GM18907 (cell line): ENCODE measurements around the gene HTR4.

Experiments
- ATAC-seq: cut with Tn5 transposase; IDR thresholded peaks from one replicate; pipeline ENCODE4 v1.9.1; 2021; ENCODE audit warnings: mild to moderate bottlenecking, moderate library complexity; ENCODE audit not compliant: unreplicated experiment

HTR4 gene

GRCh38 chr5:148615644-148616275, 38.6 kb downstream of the HTR4 start:
- ATAC-seq = no peak

GRCh38 chr5:148607406-148607805, 46.9 kb downstream of the HTR4 start:
- no peak for ATAC-seq

- no peak for ATAC-seq
Observed at GRCh38 chr5:148606296-148606695, 48.0 kb downstream of the HTR4 start.

- ATAC-seq = no peak
Observed at GRCh38 chr5:148599187-148599586, 55.1 kb downstream of the HTR4 start.

GRCh38 chr5:148595697-148596096, 58.6 kb downstream of the HTR4 start:
- no peak for ATAC-seq

GRCh38 chr5:148586796-148587195, 67.5 kb downstream of the HTR4 start:
- ATAC-seq = no peak

- ATAC-seq = no peak
Observed at GRCh38 chr5:148585988-148586387, 68.3 kb downstream of the HTR4 start.

- no peak for ATAC-seq
Observed at GRCh38 chr5:148584103-148584502, 70.2 kb downstream of the HTR4 start.

- no peak for ATAC-seq
Observed at GRCh38 chr5:148583421-148583965, 70.8 kb downstream of the HTR4 start.

- ATAC-seq = no peak
Observed at GRCh38 chr5:148574167-148574566, 80.2 kb downstream of the HTR4 start.

- ATAC-seq = no peak
Observed at GRCh38 chr5:148573374-148573773, 81.0 kb downstream of the HTR4 start.

GRCh38 chr5:148569948-148570347, 84.4 kb downstream of the HTR4 start:
- ATAC-seq = no peak

GRCh38 chr5:148565148-148565547, 89.2 kb downstream of the HTR4 start:
- no peak for ATAC-seq

GRCh38 chr5:148563021-148563420, 91.3 kb downstream of the HTR4 start:
- ATAC-seq = no peak

GRCh38 chr5:148561801-148562311, 92.5 kb downstream of the HTR4 start:
- ATAC-seq = no peak

GRCh38 chr5:148559461-148559860, 94.9 kb downstream of the HTR4 start:
- ATAC-seq = no peak

GRCh38 chr5:148558892-148559291, 95.4 kb downstream of the HTR4 start:
- ATAC-seq = no peak

- no peak for ATAC-seq
Observed at GRCh38 chr5:148556835-148557234, 97.5 kb downstream of the HTR4 start.

GRCh38 chr5:148554621-148555020, 99.7 kb downstream of the HTR4 start:
- no peak for ATAC-seq

GRCh38 chr5:148543727-148544126, 110.6 kb downstream of the HTR4 start:
- ATAC-seq = no peak

- ATAC-seq = no peak
Observed at GRCh38 chr5:148542812-148543211, 111.5 kb downstream of the HTR4 start.

- ATAC-seq = no peak
Observed at GRCh38 chr5:148541054-148541835, 113.1 kb downstream of the HTR4 start.
